ENCODE data around the gene CDC42BPA.

CDC42BPA gene

DNA sequence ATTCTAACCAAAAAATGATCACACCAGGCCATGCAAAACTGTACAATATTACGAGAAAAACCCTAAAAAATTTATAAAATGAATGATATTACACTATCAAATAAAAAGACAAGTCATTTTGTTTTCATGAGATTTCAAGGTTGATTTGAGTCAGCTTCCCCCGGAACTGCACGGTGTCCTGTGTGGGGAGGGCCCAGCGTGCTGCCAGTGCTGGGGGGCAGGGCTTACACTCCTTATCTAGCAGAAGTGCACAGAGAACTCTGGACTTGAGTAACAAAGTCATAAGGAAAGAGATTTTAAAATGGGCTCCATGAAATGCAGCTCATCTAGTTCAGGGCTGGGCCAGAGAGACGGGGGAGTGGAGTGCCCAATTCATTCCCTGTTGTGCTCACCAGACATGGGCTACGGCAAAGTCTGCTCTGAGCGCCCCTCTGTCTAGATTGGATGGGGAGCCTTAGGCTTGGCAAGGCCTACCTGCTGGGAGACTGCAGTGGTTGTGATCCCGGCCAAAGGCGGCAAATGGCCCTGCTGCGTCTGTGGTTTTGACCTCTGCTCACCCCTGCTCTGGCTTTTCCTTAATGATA is 328.1 kb downstream of the CDC42BPA start:
- FAIRE-seq, result no peak

DNA sequence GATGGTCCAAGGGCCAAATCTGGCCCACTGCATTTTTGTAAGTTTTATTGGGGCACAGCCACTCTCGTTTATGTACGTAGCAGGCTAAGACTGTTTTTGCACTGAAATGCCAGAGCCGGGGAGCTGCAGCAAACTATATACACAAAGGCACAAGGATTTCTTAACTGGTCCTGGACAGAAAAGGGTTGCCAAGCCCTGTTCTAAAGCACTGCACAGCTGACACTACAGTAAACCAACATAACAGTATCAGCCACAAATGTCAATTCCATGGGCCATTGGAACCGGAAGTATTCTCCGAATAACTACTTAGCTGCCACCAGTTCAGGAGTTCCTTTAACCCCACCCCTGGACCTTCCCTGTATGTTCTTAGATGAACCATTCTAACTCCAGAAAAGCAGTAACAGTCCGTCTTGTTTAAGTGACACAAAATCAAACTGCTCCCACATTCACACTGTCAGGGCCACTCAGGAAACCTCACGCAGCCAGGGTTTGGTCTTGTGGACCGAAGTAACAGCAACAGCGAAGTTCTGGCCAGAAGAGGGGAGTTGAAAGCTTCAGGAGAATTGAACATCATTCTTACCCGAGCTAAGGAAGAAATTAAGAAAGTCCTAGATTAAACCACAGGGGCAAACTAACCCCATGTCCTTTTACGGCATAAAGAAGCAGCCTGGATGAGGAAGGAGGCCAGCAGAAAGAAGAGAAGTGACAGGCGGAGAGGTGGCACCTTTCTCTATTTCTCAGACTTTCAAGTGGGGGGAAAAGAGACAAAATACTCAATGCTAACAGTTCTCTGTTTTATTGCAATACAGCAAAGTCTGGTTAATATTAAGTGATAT is 329.0 kb downstream of the CDC42BPA start:
- FAIRE-seq, result no peak

DNA sequence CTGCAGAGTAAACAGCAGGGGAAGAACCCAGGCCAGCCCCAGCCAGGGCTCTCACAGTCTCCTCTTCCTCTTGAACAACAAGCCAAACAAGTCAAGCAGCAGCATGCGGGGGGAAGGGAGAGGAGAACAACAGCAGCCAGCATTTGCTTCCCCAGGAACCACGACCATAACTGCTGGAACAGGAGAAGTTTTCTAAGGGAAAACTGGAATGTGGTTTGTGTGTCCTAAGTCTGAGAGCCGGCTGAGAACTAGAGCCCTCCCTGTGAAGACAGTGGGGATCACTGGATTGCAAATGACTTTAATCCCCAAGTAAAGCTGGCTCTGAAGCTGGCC is 330.0 kb downstream of the CDC42BPA start:
- FAIRE-seq, result no peak

DNA sequence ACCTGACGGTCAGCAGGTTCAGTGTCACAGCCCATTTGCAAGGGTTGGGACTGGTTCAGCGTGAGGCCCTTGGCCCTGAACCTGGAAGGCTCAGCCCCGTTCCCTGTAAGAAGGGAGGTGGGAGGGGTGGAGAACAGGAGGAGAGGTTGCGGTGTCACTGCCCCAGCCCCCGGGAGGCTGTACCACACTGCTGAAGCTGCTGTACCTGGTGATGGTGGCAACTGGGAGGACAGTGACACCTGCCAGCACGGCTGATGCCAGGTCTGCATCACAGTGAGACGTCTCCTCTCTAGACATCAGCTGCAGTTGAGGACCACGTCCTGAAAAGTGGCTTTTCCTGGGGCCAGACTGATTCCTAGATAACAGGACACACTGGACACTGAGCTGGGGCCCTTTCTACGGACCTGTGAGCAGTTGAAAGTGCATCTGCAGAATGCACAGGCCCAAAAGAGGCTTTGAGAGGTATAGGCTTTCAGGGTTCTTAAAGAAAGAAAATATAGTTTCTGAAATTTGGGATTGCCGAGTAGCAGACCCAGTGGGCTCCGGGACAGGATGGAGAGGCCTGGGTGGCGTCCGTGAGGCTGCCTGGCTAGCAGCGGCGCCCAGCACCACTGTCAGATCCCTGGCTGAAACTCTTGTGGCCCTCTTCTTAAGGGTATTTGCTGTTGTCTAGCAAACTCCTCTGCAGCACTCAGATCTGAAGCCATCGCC is 330.5 kb downstream of the CDC42BPA start:
- FAIRE-seq, result no peak

DNA sequence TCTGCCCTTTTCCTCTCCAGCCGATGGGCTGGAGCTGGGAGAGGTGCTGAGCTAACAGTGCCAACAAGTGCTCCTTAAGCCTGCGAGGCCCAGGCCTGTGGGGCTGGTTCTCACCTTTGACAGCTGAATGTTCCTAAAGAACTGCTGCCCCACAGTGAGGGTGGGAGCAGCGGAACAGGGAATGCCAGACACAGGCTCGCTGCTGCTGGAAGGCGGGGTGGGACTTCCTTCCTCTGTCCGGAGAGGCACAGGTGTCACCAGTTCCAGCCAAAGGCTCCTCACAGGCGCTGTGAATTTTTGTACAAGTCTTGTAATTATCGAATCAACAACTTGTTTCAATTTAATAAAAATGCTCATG is 331.1 kb downstream of the CDC42BPA start:
- no peak for FAIRE-seq

DNA sequence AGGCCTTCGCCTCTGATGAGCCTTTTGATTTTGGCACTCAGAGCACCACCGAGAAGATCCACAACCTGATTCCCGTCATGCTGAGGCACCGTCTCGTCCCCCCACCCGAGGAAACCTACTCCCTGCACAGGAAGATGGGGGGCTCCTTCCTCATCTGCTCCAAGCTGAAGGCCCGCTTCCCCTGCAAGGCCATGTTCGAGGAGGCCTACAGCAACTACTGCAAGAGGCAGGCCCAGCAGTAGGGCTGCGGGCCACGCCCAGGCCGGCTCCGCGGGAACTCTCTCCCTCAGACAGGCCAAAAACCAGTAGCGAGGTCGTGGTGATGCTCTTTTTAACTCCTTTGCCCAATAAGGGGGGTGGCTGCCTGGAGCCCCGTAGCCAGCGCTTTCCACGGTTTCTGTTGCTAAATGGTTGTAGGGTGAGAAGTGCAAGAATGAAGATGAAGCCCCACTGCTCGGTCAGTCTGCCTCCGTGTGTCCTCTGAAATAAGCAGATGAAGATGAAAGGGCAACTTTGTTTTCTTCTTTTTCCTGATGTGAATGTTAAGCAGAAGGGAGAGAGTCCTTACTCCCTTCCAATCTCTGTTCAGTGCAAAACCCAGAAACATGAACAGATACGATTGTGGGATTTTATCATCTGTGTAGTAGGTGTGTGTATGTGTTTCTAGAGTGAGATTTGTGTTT is 331.7 kb downstream of the CDC42BPA start:
- no peak for FAIRE-seq

DNA sequence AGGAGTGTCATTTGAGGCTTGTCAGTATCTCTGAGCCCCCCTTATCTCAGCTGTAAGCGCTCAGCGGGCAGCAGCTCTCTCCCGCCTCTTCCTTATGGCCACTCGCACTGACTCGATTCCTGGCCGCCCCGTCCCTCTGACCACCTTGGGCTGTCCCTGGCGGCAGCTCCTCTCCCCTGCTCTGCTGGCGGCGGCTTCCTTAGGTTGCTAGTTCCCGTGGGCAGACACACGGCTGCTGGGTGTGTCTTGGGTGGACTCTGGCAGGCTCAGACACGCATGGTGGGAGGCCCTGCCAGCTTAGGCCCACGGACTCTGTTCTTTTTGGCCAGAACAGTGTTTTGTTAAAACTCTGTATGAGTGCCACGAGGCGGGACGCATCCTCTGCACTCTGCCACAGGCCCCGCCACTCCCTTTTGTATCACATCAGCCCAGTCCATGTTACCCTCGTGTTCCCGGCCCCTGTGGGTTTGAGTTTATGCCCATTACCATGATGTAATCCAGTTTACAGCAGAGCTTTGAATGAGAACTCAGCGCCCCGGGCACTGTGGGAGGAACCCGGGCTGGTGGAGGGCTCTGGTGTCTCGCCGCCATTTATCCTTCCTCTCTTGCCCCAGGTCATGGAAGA is 332.3 kb downstream of the CDC42BPA start:
- FAIRE-seq, result no peak

DNA sequence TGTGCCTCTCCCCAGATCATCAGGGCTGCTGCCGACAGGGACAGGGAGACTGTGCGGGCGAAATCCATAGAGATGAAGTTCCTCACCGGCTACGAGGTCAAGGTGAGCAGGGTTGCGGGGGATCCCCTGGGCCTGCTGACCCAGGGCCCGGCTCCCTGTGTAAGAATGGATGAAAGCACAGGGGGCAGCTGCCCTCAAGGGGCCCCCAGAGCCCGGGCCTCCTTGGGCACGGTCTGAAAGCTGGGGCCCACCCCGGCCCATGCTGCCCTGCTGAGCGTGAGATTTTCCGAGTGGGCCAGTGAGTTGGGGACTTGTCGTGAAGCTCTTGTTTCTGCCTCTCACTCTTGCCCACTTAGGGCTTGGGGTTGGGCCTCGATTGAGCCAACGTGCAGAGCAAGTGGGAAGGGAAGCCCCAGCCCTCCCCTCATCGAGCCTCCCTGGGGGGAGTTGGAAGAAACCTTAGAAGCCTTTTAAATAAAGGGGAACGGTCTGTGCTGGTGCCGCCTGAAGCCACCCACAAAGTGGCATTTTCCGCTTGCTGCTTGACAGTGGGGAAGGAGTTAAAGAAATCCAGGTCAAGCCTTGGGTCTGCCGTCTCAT is 333.0 kb downstream of the CDC42BPA start:
- FAIRE-seq, result no peak

DNA sequence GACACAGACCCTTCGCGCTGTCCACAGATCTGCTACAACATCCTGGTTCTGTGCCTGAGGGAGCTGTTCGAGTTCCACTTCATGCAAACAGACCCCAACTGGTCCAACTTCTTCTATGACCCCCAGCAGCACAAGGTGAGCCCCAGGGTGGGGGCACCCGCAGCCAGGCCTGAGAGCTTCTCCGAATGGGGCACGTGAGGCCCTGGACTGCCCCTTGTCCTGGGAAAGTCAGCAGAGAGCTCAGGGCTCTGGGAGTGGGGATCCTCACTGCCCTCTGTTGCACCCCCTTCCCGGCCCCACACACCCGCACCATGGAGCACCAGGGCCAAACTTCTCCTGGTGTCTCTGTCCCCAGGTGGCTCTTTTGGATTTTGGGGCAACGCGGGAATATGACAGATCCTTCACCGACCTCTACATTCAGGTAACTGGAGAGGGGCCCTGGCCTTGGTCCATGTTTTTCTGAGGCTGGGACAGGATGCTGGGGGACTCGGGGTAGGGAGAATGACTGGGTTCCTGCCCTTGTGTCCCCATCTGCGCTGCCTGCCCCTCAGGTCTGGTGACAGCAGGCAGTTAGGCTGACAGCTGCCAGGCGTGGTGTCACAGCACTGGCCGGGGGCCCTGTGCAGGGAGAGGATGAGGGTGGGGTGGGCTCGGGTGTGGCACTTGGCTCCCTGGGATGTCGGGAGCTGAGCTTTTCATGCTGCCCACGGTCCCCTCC is 333.6 kb downstream of the CDC42BPA start:
- no peak for FAIRE-seq

DNA sequence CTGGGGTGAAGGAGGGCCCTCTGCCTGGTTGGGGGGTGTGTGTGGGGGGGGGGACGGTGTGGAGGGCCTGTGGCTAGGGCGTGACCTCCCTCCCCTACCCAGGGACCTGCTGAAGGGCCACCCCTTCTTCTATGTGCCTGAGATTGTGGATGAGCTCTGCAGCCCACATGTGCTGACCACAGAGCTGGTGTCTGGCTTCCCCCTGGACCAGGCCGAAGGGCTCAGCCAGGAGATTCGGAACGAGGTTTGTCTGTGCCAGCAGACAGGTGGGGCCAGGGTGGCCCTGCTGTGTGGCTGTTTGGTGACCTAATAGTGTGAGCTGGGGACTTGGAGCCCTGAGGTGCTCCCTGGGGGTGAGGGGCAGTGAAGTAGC is 334.3 kb downstream of the CDC42BPA start:
- FAIRE-seq, result no peak

DNA sequence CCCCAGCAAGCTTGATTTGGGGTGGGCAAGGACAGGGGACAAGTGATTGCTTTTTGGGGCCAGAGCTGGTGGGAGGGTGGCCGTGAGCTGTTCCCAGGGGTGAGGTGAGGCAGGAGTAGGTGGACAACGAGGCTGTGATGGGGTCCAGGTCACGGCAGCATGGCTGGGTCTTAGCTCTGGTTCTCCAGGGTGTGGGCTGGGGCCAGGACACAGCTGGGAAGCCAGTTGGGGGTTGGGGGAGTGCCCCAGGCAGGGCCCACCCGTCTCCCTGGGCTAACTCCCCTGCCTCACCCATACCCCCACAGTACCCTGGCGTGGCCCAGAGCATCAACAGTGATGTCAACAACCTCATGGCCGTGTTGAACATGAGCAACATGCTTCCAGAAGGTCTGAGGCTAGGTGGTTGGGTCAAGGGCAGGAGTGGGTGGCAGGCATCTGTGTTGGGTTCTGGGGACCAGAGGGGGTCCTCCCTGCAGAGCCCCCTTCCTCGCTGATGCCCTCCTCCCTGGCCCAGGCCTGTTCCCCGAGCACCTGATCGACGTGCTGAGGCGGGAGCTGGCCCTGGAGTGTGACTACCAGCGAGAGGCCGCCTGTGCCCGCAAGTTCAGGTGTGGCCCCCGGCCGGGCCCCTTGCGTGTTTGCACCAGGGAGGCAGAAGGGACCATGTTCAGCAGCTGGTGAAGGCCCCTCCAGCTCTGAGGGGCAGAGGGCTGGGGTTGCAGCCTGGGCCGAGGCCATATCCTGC is 334.9 kb downstream of the CDC42BPA start:
- FAIRE-seq, result no peak

DNA sequence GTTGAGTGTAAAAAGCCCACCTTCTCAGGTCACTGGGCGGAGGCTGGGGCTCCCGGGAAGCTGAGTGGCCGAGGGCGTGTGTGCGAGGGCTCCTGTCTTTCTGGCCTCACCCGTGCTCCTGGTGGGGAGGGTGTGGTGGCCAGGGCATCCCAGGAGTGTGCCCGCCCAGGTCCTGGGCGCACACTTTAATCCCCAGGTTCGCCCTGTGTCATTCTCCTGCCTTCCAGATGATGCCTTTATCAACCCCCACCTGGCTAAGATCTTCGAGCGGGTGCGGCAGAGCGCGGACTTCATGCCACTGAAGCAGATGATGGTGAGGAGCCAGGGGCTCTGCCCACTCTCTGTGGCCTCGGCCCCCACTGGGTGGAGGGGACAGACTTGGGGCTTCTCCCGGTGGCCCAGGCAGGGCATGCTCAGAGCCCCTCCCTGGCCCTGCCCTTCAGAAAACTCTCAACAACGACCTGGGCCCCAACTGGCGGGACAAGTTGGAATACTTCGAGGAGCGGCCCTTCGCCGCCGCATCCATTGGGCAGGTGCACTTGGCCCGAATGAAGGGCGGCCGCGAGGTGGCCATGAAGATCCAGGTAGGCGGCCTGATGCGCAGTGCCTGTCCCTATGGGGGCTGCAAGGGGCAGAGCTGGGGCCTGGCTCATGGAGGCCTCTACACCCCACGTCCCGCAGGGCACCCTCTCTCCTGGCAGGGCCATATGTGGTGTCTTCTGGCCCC is 335.7 kb downstream of the CDC42BPA start:
- no peak for FAIRE-seq

DNA sequence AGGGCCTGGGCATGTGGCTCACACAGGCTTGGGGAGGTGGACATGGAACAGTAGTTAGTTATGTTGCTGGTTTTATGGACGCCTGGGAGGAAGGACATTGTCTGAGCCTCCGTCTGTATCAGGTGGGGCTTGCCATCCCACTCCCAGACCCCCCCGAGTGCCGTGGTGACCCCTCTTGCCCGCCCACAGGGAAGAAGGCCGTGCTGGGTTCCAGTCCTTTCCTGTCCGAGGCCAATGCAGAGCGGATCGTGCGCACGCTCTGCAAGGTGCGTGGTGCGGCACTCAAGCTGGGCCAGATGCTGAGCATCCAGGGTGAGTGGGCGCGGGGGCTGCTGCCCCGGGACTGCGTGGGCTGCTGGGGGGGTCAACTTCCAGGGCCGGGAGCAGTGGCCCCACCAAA is 336.5 kb downstream of the CDC42BPA start:
- FAIRE-seq, result no peak

DNA sequence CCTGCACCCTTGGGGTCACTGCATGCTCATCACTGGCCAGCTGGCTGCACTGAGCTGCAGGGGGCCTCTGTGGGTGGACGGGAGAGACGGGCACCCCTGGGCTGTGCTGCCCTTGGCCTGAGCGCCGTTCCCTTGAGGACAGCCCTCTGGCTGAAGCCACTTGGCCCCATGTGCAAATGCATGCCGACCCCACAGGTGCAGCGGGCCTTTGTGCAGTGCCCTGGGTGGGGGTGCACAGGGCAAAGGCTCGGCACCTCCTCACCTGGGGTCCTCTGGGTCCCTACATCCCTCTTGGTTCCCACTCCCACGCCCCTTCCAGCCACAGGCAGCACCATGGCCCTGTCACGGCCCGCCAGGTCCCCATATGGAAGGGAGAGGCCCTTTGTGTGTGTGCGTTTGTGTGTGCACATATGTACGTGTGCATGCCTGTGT is 336.9 kb downstream of the CDC42BPA start:
- no peak for FAIRE-seq

DNA sequence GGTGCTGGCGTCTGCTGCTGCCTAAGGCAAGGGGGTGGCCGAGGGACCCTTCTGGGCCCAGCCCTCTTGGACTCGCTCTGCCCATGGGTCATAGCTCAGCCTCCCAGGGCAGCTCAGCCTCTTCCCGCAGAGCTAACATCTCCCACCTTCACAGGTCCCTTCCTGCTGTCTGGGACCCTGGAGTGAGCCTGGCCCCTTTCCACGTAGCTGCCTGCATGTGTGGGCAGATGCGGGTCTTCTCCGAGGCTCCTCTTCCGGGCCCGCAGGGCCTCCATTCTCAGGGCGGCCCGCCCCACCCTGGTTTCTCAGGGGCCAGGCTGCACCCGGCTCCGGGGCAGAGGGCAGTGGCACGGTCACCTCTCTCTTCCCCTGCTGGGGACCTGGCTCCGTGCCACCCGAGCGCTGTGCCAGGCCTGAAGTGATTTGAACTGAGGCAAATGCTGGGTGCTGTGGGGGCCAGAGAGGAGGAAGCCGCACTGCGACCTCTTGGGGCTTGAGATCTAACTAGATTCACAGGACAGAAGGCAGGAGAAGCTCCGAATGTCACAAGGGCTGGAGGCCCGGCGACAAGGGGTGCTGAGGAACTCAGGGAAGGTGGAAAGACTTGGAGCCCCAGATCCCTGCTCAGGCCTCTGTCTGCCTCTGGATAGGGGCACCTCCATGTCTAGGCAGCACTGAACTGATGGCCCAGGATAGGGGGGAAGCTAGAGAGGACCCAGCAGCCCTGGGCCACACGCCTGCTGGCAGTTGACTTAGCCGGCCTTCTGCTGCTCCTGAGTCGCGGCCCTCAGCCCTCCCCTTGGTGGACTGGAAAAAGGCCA is 337.5 kb downstream of the CDC42BPA start:
- no peak for FAIRE-seq

DNA sequence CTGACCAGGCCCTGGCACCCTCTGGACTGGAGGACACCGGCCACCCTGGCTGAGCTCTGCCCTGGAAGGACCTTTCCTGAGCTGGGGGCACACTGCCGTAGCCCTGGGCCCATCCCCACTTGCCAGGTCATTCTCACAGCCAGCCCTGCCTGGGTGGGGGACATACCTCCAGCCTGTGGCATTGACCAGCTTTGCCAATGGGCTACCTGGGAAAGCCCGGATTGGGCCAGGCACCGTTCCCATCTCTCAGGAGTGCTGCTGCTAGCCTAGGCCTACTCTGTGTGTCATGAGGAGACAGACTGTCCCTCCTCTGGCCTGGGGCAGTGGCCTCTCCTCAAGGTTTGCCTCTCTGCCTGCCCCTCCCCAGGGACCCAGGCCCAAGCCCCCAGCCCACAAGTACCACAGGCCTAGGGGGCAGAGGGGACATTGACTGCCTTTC is 338.2 kb downstream of the CDC42BPA start:
- no peak for FAIRE-seq

DNA sequence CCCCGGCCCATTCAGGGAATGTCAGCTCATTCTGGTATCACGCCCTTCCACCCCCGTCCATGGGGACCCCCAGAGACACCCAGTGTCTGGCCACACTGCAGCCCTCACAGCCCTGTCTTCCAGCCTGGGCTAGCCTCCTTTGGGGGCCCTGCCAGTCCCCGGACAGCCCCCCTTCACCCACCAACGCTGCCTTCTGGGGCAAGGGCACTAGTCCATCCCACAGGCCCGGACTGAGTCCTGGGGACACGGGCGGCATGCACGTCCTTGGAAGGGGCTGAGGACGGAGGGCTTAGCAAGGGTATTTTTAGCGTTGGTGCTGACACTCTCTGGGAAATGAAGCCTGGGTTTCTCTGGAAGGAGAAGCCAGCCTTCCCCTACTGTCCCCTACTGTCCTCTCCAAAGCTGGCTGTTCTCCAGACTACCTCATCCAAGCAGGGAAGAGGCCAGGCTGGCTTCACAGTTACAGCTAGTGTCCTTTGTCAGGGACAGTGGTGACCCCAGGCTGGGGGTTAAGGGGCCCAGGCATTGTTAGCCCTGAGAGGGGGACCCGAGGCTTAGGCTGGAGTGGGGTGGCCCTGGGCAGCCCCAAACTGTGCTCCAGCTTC is 338.7 kb downstream of the CDC42BPA start:
- FAIRE-seq, result no peak

DNA sequence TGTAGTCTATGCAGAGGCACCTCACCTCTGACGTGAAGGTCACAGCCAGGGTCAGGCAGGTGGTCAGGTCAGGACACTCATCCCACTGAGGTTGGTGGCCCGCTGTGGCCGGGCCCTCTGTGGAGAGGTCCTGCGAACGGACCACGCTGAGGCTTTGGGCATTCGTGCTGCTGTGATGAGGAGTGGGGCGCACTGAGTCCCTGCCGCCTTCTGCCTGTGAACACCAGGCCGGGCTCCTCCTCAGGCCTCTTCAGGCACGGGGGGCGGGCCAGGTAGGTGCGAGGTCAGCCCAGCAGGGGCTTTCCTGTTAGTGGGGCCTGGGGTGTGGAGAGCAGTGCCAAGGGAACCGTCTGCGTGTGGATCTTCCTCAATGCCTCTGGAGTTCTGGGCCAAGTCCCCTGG is 339.2 kb downstream of the CDC42BPA start:
- FAIRE-seq, result no peak

All from endometrium (tissue), 2 donors.